OCI-LY3 (cell line): ENCODE data around the gene SGCA.

Experiments
- CTCF ChIP-seq: fragments of 200-600, 300-600 bp; sonication (generic); IDR thresholded peaks from 2 replicates; pipeline ENCODE4 v1.5.1; 2014; ENCODE audit warnings: antibody characterized with exemption, low read length, low read depth
- EZH2phosphoT487 ChIP-seq: fragments of 200-600 bp; shearing (Covaris generic); IDR thresholded peaks from 2 replicates; pipeline ENCODE4 v1.6.1; 2018; ENCODE audit warnings: antibody characterized with exemption, mixed run types, low read depth

- no peak for TF ChIP-seq CTCF
- no peak for TF ChIP-seq EZH2phosphoT487
Observed at GRCh38 chr17:50218771-50219315, 53.0 kb downstream of the SGCA start.
